K562 (cell line): ENCODE results near the gene GLTP. TPM values are rescaled to one million over a fixed set of nuclear protein-coding genes. Genes with fewer than 3 reads are reported as not detected.

Experiments used
- BCOR ChIP-seq: fragments of 450-650 bp; IDR thresholded peaks from 2 replicates; pipeline ENCODE4 v1.6.1; 2016
- CHD4 ChIP-seq: fragments of 200-600 bp; sonication (generic); IDR thresholded peaks from 3 replicates; pipeline ENCODE4 v1.6.1; 2012; ENCODE audit warnings: low read depth, mild to moderate bottlenecking, mixed read lengths, low read length, inconsistent platforms; ENCODE audit not compliant: insufficient read depth, insufficient replicate concordance, poor library complexity, severe bottlenecking
- EGR1 ChIP-seq: fragments of 450-650 bp; conservative IDR thresholded peaks from 2 replicates; pipeline ENCODE4 v1.6.1; 2017; ENCODE audit warnings: mild to moderate bottlenecking
- FOXA1 ChIP-seq: fragments of 450-650 bp; IDR thresholded peaks from 2 replicates; pipeline ENCODE4 v1.6.1; 2016; ENCODE audit warnings: mild to moderate bottlenecking, borderline replicate concordance
- HLTF ChIP-seq: fragments of 450-650 bp; IDR thresholded peaks from 2 replicates; pipeline ENCODE4 v1.6.1; 2016
- MAFG ChIP-seq: fragments of 450-650 bp; conservative IDR thresholded peaks from 2 replicates; pipeline ENCODE4 v1.6.1; 2016; ENCODE audit warnings: missing genetic modification characterization, missing compliant biosample characterization
- NFIX ChIP-seq: fragments of 250-450 bp; sonication (Bioruptor Pico); IDR thresholded peaks from 2 replicates; pipeline ENCODE4 v1.4.0; 2020; ENCODE audit warnings: low read depth, mild to moderate bottlenecking, moderate library complexity
- RBM17 ChIP-seq: fragments of 200-400 bp; formaldehyde crosslinking; IDR thresholded peaks from 2 replicates; pipeline ENCODE4 v1.6.1; 2017; ENCODE audit warnings: low read depth, mild to moderate bottlenecking, low read length, borderline replicate concordance
- SAP30 ChIP-seq: fragments of 200-600 bp; sonication (generic); IDR thresholded peaks from 2 replicates; pipeline ENCODE4 v1.6.1; 2012; ENCODE audit warnings: borderline replicate concordance, low read depth, mild to moderate bottlenecking, moderate library complexity, low read length, control low read depth, inconsistent platforms; ENCODE audit not compliant: insufficient read depth, poor library complexity, severe bottlenecking
- SMARCA5 ChIP-seq: fragments of 450-650 bp; IDR thresholded peaks from 2 replicates; pipeline ENCODE4 v1.6.1; 2016
- TAL1 ChIP-seq: fragments of 450-650 bp; IDR thresholded peaks from 2 replicates; pipeline ENCODE4 v1.6.1; 2016; ENCODE audit warnings: mild to moderate bottlenecking
- ZC3H4 ChIP-seq: sonication (generic); formaldehyde crosslinking; IDR thresholded peaks from 2 replicates; pipeline ENCODE4 v1.9.0; 2021; ENCODE audit warnings: missing genetic modification reagents, borderline replicate concordance
- ZNF143 ChIP-seq: sonication (generic); formaldehyde crosslinking; IDR thresholded peaks from 2 replicates; pipeline ENCODE4 v1.9.0; 2022; ENCODE audit warnings: mild to moderate bottlenecking, missing genetic modification reagents
- ZNF224 ChIP-seq: sonication (generic); formaldehyde crosslinking; IDR thresholded peaks from 2 replicates; pipeline ENCODE4 v1.8.0; 2022; ENCODE audit warnings: mild to moderate bottlenecking, missing genetic modification reagents
- polyA plus RNA-seq, 8 experiments: library from polyadenylated mRNA; depleted of rRNA in 4 of 8; stranded (reverse) in 5 of 8; unstranded in 3 of 8; fragments of >200 nt; fragmentation: Nextera tagmentation in 2 of 8; fragmentation: Illumina TruSeq in 1 of 8; extraction: Ambion mirVana in 2 of 8; extraction: Trizol in 1 of 8; gene quantifications; 2 replicates each; pipeline versions ENCODE4 v1.2.1 to v1.2.3, GENCODE V29; 2011 to 2014; ENCODE audit warnings: inconsistent platforms in 1 of 8, missing spikeins in 1 of 8
- total RNA-seq, 7 experiments: library from RNA; depleted of rRNA in 6 of 7; stranded (reverse); fragments of >200 nt in 6 of 7; fragmentation: Illumina TruSeq in 2 of 7; extraction: Trizol in 2 of 7; gene quantifications; 2 replicates each; pipeline versions ENCODE4 v1.2.1 to v1.2.3, GENCODE V29; 2011 to 2021; ENCODE audit warnings: low replicate concordance in 1 of 7
- TF ChIP-seq, protein P1 (sequence below): sonication (generic); formaldehyde crosslinking; IDR thresholded peaks from 2 replicates; pipeline ENCODE4 v1.8.0; 2022; ENCODE audit warnings: mild to moderate bottlenecking, missing genetic modification reagents

The GLTP gene
- total and polyA plus RNA-seq, 9 of the 15 experiments (the other 6 are each of a cell fraction or from before 2014, with no cell fraction given), result 4.4 to 8.3 (median 6.1) TPM

DNA sequence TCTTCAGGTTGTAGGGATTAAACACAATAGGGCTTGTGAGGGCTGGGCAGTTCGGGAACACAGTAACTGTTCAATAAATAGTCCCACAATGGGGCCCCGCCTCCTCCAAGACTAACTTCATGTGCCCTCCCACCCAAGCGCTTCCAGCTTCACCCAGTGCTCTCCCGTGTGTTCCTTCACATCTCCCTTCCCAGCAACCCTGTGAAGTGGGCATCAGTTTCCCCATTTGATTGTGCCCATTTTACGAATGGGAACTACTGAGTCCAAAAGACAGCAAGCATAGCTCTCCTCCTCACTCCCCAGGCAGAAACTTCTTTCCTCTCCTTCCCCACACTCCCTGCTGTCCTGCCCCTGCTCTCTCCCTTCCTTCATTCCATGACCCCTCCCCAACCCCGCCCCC lies 40.9 kb downstream of the GLTP start (continued):
- no peak for TF ChIP-seq CHD4
- TF ChIP-seq ZC3H4 (CRISPR knock-in tag), result no peak
- TF ChIP-seq HLTF, result no peak
- peak; percentile 77 for TF ChIP-seq BCOR
- TF ChIP-seq RBM17, result no peak
- no peak for TF ChIP-seq TAL1
- no peak for TF ChIP-seq FOXA1
- TF ChIP-seq ZNF224 (CRISPR knock-in tag), result no peak
- TF ChIP-seq SMARCA5, result peak; percentile 59; the same call in 1 of the 2 replicates
- no peak for TF ChIP-seq NFIX
- no peak for TF ChIP-seq SAP30
- TF ChIP-seq ZNF143 (CRISPR knock-in tag), result no peak
- TF ChIP-seq EGR1, result no peak
- no peak for TF ChIP-seq MAFG (tag)
- TF ChIP-seq, protein P1, sequence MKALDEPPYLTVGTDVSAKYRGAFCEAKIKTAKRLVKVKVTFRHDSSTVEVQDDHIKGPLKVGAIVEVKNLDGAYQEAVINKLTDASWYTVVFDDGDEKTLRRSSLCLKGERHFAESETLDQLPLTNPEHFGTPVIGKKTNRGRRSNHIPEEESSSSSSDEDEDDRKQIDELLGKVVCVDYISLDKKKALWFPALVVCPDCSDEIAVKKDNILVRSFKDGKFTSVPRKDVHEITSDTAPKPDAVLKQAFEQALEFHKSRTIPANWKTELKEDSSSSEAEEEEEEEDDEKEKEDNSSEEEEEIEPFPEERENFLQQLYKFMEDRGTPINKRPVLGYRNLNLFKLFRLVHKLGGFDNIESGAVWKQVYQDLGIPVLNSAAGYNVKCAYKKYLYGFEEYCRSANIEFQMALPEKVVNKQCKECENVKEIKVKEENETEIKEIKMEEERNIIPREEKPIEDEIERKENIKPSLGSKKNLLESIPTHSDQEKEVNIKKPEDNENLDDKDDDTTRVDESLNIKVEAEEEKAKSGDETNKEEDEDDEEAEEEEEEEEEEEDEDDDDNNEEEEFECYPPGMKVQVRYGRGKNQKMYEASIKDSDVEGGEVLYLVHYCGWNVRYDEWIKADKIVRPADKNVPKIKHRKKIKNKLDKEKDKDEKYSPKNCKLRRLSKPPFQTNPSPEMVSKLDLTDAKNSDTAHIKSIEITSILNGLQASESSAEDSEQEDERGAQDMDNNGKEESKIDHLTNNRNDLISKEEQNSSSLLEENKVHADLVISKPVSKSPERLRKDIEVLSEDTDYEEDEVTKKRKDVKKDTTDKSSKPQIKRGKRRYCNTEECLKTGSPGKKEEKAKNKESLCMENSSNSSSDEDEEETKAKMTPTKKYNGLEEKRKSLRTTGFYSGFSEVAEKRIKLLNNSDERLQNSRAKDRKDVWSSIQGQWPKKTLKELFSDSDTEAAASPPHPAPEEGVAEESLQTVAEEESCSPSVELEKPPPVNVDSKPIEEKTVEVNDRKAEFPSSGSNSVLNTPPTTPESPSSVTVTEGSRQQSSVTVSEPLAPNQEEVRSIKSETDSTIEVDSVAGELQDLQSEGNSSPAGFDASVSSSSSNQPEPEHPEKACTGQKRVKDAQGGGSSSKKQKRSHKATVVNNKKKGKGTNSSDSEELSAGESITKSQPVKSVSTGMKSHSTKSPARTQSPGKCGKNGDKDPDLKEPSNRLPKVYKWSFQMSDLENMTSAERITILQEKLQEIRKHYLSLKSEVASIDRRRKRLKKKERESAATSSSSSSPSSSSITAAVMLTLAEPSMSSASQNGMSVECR (CRISPR knock-in tag), result no peak
